ENCODE data around the gene INAVA. TPM values are rescaled to one million over a fixed set of nuclear protein-coding genes. Genes with fewer than 3 reads are reported as not detected.

INAVA gene
- total and polyA plus RNA-seq, 2 experiments from 2014 or later = 25.3 to 43.9 TPM

GRCh38 chr1:200918006-200918405 is 23.3 kb downstream of the INAVA start (continued):
- no peak for TF ChIP-seq ZNF462 (CRISPR knock-in tag; IDR thresholded peaks at IDR 0.05)
- TF ChIP-seq REST (IDR thresholded peaks at IDR 0.05; ENCODE audit: unreplicated experiment) = no peak
- no peak for TF ChIP-seq POLR2AphosphoS5 (IDR thresholded peaks at IDR 0.05; ENCODE audit: low read depth)
- TF ChIP-seq STAT1 (IDR thresholded peaks at IDR 0.05; ENCODE audit: unreplicated experiment) = no peak
- no peak for TF ChIP-seq JUNB (IDR thresholded peaks at IDR 0.05; ENCODE audit: unreplicated experiment)
- no peak for TF ChIP-seq CREB1 (CRISPR knock-in tag; IDR thresholded peaks at IDR 0.05; ENCODE audit: low read depth)

GRCh38 chr1:200919386-200919785 is 24.7 kb downstream of the INAVA start:
- Mint-ChIP-seq H3K9me3 (no peaks in the 10 kb centered on the region), H3K4me1 (peaks cover 12% of the 10 kb centered on the region)
- TF ChIP-seq ETS1 (IDR thresholded peaks at IDR 0.05) = no peak

More at GRCh38 chr1:200919386-200919785, 24.7 kb downstream of the INAVA start:
- peaks cover 10% of the 10 kb centered on the region for H3K4me1 ChIP-seq (ENCODE audit: insufficient read depth)
- no peak overlapping the region for H3K27ac ChIP-seq (ENCODE audit: low read depth)
- no peak overlapping the region for H3K4me2 ChIP-seq
- H3K79me2 ChIP-seq (replicated peaks; ENCODE audit: insufficient read depth) = no peaks in the 10 kb centered on the region
- H3K4me3 ChIP-seq = no peak overlapping the region
- H3K9me2 ChIP-seq (ENCODE audit: insufficient read depth) = 0 out of 2 replicates have a peak, but pooled peaks cover 6% of the 10 kb centered on the region
- ATAC-seq (no peak), DNase-seq (ENCODE audit: low spot score) (no peak)
- H3K36me3 ChIP-seq (ENCODE audit: insufficient read depth) = no peaks in the 10 kb centered on the region
- no peaks in the 10 kb centered on the region; the same call in 2 of the 3 replicates for H3K36me3 Mint-ChIP-seq (ENCODE audit: low read depth)
- H3F3A ChIP-seq (replicated peaks; ENCODE audit: low read depth) = no peaks in the 10 kb centered on the region
- H3K27ac Mint-ChIP-seq = no peak overlapping the region
- no peaks in the 10 kb centered on the region for H3K27me3 ChIP-seq (ENCODE audit: insufficient read depth)
- peaks cover 10% of the 10 kb centered on the region for H3K27me3 Mint-ChIP-seq (ENCODE audit: insufficient read depth, low read depth, poor library complexity)
- no peak overlapping the region for H3K4me3 Mint-ChIP-seq
- no peaks in the 10 kb centered on the region for H4K20me1 ChIP-seq (replicated peaks; ENCODE audit: insufficient read depth)
- H2AFZ ChIP-seq = no peak overlapping the region
